SK-N-SH treated with all-trans-retinoic acid at 6 μM for 48 hours (cell line): ENCODE measurements around the gene VPS50.

Experiments used
- ATAC-seq: fragments of 200-7000 bp; cut with Tn5 transposase; 3 replicates; pipeline ENCODE4 v1.9.1; 2020; ENCODE audit warnings: mild to moderate bottlenecking, moderate library complexity
- BACH2 ChIP-seq: fragments of 250-450 bp; sonication (Bioruptor Pico); IDR thresholded peaks from 2 replicates; pipeline ENCODE4 v1.9.0; 2021; ENCODE audit warnings: mild to moderate bottlenecking, borderline replicate concordance
- CSDC2 ChIP-seq: fragments of 250-450 bp; sonication (Bioruptor Pico); IDR thresholded peaks from 2 replicates; pipeline ENCODE4 v1.5.0; 2020; ENCODE audit warnings: mild to moderate bottlenecking, moderate library complexity
- GLIS3 ChIP-seq: fragments of 250-450 bp; sonication (Bioruptor Pico); IDR thresholded peaks from 2 replicates; pipeline ENCODE4 v1.5.0; 2020; ENCODE audit warnings: mild to moderate bottlenecking, moderate library complexity
- ISL1 ChIP-seq: fragments of 250-450 bp; sonication (Bioruptor Pico); IDR thresholded peaks from 2 replicates; pipeline ENCODE4 v2.1.2; 2022; ENCODE audit warnings: mild to moderate bottlenecking, moderate library complexity
- POU6F1 ChIP-seq: fragments of 250-450 bp; sonication (Bioruptor Pico); IDR thresholded peaks from 2 replicates; pipeline ENCODE4 v1.8.0; 2021; ENCODE audit warnings: low read depth, mild to moderate bottlenecking, moderate library complexity, borderline replicate concordance
- PPARA ChIP-seq: fragments of 250-450 bp; sonication (Bioruptor Pico); IDR thresholded peaks from 2 replicates; pipeline ENCODE4 v1.5.0; 2020; ENCODE audit warnings: mild to moderate bottlenecking, borderline replicate concordance
- RARB ChIP-seq: fragments of 250-450 bp; sonication (Bioruptor Pico); IDR thresholded peaks from 2 replicates; pipeline ENCODE4 v1.8.0; 2021; ENCODE audit warnings: mild to moderate bottlenecking, moderate library complexity
- SNAI2 ChIP-seq: fragments of 250-450 bp; sonication (Bioruptor Pico); IDR thresholded peaks from 2 replicates; pipeline ENCODE4 v1.5.0; 2020; ENCODE audit warnings: mild to moderate bottlenecking, moderate library complexity
- TCF4 ChIP-seq: fragments of 250-450 bp; sonication (Bioruptor Pico); IDR thresholded peaks from 2 replicates; pipeline ENCODE4 v1.8.0; 2021; ENCODE audit warnings: mild to moderate bottlenecking, moderate library complexity, borderline replicate concordance
- TOX ChIP-seq: fragments of 250-450 bp; sonication (Bioruptor Pico); IDR thresholded peaks from 2 replicates; pipeline ENCODE4 v1.8.0; 2021; ENCODE audit warnings: mild to moderate bottlenecking, moderate library complexity, borderline replicate concordance
- ZC3H10 ChIP-seq: fragments of 250-450 bp; sonication (Bioruptor Pico); IDR thresholded peaks from 2 replicates; pipeline ENCODE4 v1.5.1; 2021; ENCODE audit warnings: mild to moderate bottlenecking, moderate library complexity
- ZFP3 ChIP-seq: fragments of 250-450 bp; sonication (Bioruptor Pico); IDR thresholded peaks from 2 replicates; pipeline ENCODE4 v1.5.0; 2020; ENCODE audit warnings: mild to moderate bottlenecking, moderate library complexity
- ZFP30 ChIP-seq: fragments of 450-650 bp; formaldehyde crosslinking; IDR thresholded peaks from 2 replicates; pipeline ENCODE4 v1.5.0; 2022; ENCODE audit warnings: mild to moderate bottlenecking, moderate library complexity
- ZNF565 ChIP-seq: fragments of 450-650 bp; formaldehyde crosslinking; conservative IDR thresholded peaks from 2 replicates; pipeline ENCODE4 v1.5.0; 2020; ENCODE audit warnings: low read depth, mild to moderate bottlenecking, moderate library complexity
- ZNF70 ChIP-seq: fragments of 450-650 bp; formaldehyde crosslinking; IDR thresholded peaks from 2 replicates; pipeline ENCODE4 v1.5.0; 2020; ENCODE audit warnings: mild to moderate bottlenecking, moderate library complexity
- ZNF8 ChIP-seq: fragments of 450-650 bp; formaldehyde crosslinking; IDR thresholded peaks from 2 replicates; pipeline ENCODE4 v1.5.0; 2020; ENCODE audit warnings: mild to moderate bottlenecking, moderate library complexity
- TF ChIP-seq, protein P1 (sequence below): fragments of 250-450 bp; sonication (Bioruptor Pico); IDR thresholded peaks from 2 replicates; pipeline ENCODE4 v1.8.0; 2020; ENCODE audit warnings: mild to moderate bottlenecking, moderate library complexity, borderline replicate concordance
- TF ChIP-seq, protein P2 (sequence below): fragments of 250-450 bp; sonication (Bioruptor Pico); IDR thresholded peaks from 2 replicates; pipeline ENCODE4 v1.5.1; 2020; ENCODE audit warnings: low read depth, mild to moderate bottlenecking, moderate library complexity
- TF ChIP-seq, protein P3 (sequence below): fragments of 250-450 bp; sonication (Bioruptor Pico); IDR thresholded peaks from 2 replicates; pipeline ENCODE4 v1.5.1; 2021; ENCODE audit warnings: mild to moderate bottlenecking, moderate library complexity
- TF ChIP-seq, protein P4 (sequence below): fragments of 250-450 bp; sonication (Bioruptor Pico); IDR thresholded peaks from 2 replicates; pipeline ENCODE4 v1.5.0; 2020; ENCODE audit warnings: mild to moderate bottlenecking, moderate library complexity

The VPS50 gene

DNA sequence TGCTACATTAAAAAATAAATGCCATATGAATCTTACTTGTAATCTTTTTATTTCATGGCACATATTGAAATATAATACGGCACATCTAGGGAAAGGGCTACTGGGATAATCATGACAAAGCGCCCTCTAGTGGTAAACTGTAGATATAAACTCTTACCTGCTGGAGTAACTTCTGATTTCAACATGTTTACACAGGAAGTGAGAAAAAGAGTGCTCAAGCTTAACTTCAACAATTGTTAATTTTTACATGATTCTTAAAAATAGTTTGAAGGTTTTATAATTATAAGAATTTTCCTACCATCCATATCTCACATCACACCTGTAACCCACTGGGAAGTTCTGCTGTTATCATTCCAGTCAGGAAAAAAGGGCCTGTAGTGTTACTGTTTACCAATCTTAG, 3.9 kb upstream of the VPS50 start:
- 0 out of 2 replicates have a peak, but pooled peaks have one; percentile 14 for TF ChIP-seq ZNF8 (CRISPR knock-in tag)
- TF ChIP-seq BACH2 (CRISPR knock-in tag) = no peak
- ATAC-seq = peak; percentile 25; the same call in 2 of the 3 replicates

- ATAC-seq = no peak
- TF ChIP-seq ZNF565 (CRISPR knock-in tag) (no peak), ZNF8 (CRISPR knock-in tag) (no peak), TOX (CRISPR knock-in tag) (no peak)
Observed at GRCh38 chr7:93231259-93231658, 907 bp upstream of the VPS50 start.

DNA sequence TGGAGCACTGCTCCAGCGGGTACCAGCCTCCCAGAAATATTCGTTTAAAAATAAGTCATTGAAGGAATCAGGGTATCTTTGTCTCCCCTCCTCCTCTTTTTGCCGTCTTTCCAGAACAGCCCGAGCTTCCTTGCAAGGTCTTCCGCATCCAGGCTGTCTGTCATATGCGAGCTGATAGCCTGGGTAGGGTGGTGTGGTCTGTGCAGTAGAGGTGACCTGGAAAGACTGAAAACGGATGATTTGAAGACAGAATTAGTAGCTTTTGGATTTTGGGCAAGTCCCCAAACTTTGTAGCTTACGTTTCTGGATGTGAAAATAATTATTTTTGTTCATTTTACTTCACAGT, 480 bp downstream of the VPS50 start:
- TF ChIP-seq ZFP3 (CRISPR knock-in tag) = no peak
- no peak for TF ChIP-seq ZFP30 (CRISPR knock-in tag)
- TF ChIP-seq CSDC2 (CRISPR knock-in tag) = no peak
- no peak for TF ChIP-seq PPARA (CRISPR knock-in tag)
- TF ChIP-seq BACH2 (CRISPR knock-in tag) = no peak
- TF ChIP-seq TCF4 = no peak
- TF ChIP-seq, protein P1, sequence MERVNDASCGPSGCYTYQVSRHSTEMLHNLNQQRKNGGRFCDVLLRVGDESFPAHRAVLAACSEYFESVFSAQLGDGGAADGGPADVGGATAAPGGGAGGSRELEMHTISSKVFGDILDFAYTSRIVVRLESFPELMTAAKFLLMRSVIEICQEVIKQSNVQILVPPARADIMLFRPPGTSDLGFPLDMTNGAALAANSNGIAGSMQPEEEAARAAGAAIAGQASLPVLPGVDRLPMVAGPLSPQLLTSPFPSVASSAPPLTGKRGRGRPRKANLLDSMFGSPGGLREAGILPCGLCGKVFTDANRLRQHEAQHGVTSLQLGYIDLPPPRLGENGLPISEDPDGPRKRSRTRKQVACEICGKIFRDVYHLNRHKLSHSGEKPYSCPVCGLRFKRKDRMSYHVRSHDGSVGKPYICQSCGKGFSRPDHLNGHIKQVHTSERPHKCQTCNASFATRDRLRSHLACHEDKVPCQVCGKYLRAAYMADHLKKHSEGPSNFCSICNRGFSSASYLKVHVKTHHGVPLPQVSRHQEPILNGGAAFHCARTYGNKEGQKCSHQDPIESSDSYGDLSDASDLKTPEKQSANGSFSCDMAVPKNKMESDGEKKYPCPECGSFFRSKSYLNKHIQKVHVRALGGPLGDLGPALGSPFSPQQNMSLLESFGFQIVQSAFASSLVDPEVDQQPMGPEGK = no peak
- no peak for TF ChIP-seq ISL1 (CRISPR knock-in tag)
- TF ChIP-seq, protein P2, sequence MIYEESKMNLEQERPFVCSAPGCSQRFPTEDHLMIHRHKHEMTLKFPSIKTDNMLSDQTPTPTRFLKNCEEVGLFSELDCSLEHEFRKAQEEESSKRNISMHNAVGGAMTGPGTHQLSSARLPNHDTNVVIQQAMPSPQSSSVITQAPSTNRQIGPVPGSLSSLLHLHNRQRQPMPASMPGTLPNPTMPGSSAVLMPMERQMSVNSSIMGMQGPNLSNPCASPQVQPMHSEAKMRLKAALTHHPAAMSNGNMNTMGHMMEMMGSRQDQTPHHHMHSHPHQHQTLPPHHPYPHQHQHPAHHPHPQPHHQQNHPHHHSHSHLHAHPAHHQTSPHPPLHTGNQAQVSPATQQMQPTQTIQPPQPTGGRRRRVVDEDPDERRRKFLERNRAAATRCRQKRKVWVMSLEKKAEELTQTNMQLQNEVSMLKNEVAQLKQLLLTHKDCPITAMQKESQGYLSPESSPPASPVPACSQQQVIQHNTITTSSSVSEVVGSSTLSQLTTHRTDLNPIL (CRISPR knock-in tag) = no peak
- TF ChIP-seq ZC3H10 (CRISPR knock-in tag) = no peak
- TF ChIP-seq GLIS3 (CRISPR knock-in tag) = no peak
- TF ChIP-seq ZNF70 (CRISPR knock-in tag) = no peak
- TF ChIP-seq, protein P3, sequence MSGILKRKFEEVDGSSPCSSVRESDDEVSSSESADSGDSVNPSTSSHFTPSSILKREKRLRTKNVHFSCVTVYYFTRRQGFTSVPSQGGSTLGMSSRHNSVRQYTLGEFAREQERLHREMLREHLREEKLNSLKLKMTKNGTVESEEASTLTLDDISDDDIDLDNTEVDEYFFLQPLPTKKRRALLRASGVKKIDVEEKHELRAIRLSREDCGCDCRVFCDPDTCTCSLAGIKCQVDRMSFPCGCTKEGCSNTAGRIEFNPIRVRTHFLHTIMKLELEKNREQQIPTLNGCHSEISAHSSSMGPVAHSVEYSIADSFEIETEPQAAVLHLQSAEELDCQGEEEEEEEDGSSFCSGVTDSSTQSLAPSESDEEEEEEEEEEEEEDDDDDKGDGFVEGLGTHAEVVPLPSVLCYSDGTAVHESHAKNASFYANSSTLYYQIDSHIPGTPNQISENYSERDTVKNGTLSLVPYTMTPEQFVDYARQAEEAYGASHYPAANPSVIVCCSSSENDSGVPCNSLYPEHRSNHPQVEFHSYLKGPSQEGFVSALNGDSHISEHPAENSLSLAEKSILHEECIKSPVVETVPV (CRISPR knock-in tag) = no peak
- TF ChIP-seq ZNF8 (CRISPR knock-in tag) = no peak
- TF ChIP-seq POU6F1 (CRISPR knock-in tag) = no peak
- ATAC-seq = peak; percentile 24

DNA sequence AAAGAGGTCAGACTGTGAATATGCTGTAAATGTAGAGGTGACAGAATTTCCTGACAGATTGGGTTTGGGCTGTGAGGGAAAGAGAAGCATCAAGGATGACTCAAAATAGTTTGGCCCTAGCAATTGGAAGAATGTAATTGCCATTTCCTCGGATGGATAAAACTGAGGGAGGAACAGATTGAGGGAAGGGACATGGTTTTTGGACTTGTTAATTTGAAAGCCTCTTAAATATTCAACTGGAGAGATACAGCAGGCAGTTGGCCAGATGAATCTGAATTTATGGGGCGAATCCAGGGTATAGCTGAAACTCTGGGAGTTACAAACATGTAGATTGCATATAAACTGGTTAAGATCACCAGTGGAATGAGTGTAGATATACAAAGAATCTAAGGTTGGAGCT, 3.4 kb downstream of the VPS50 start:
- TF ChIP-seq, protein P3 (CRISPR knock-in tag) = no peak
- no peak for TF ChIP-seq CSDC2 (CRISPR knock-in tag)
- TF ChIP-seq, protein P2 (CRISPR knock-in tag) = no peak
- TF ChIP-seq, protein P4, sequence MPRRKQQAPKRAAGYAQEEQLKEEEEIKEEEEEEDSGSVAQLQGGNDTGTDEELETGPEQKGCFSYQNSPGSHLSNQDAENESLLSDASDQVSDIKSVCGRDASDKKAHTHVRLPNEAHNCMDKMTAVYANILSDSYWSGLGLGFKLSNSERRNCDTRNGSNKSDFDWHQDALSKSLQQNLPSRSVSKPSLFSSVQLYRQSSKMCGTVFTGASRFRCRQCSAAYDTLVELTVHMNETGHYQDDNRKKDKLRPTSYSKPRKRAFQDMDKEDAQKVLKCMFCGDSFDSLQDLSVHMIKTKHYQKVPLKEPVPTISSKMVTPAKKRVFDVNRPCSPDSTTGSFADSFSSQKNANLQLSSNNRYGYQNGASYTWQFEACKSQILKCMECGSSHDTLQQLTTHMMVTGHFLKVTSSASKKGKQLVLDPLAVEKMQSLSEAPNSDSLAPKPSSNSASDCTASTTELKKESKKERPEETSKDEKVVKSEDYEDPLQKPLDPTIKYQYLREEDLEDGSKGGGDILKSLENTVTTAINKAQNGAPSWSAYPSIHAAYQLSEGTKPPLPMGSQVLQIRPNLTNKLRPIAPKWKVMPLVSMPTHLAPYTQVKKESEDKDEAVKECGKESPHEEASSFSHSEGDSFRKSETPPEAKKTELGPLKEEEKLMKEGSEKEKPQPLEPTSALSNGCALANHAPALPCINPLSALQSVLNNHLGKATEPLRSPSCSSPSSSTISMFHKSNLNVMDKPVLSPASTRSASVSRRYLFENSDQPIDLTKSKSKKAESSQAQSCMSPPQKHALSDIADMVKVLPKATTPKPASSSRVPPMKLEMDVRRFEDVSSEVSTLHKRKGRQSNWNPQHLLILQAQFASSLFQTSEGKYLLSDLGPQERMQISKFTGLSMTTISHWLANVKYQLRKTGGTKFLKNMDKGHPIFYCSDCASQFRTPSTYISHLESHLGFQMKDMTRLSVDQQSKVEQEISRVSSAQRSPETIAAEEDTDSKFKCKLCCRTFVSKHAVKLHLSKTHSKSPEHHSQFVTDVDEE (CRISPR knock-in tag) = no peak
- TF ChIP-seq, protein P1 = no peak
- TF ChIP-seq BACH2 (CRISPR knock-in tag) = no peak
- TF ChIP-seq SNAI2 = no peak
- TF ChIP-seq RARB (CRISPR knock-in tag) = no peak
- TF ChIP-seq, all 23 proteins: peak for 0
- ATAC-seq = no peak
